Activated CD8-positive, alpha-beta memory T cell treated with anti-CD3 and anti-CD28 coated beads, Interleukin-2, amount 50 U/mL, for 24 hours (primary cell): Measurements from ENCODE around the gene MCAM.

Experiments used
- DNase-seq: peaks from one replicate; pipeline ENCODE4 v3.0.0-alpha.2; 2020; ENCODE audit errors: extremely low read depth

MCAM gene

DNA sequence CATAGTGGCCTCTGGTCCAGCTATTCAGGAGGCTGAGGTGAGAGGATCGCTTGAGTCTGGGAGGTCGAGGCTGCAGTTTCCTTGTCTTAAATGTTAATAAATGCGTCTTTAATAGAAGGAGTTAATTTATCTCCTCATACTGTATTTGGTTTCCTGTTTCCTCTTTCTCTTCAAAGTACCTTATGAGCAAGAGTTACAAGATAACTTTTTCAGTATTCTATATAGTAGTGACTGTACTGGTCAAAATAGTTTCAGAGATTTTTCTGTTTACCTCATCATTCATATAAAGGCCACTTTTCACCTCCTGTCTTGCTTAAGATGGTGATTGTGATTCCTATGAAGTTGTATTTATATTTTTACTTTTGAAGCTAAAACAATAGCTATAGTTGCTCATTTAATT, 50.9 kb downstream of the MCAM start:
- DNase-seq: no peak

DNA sequence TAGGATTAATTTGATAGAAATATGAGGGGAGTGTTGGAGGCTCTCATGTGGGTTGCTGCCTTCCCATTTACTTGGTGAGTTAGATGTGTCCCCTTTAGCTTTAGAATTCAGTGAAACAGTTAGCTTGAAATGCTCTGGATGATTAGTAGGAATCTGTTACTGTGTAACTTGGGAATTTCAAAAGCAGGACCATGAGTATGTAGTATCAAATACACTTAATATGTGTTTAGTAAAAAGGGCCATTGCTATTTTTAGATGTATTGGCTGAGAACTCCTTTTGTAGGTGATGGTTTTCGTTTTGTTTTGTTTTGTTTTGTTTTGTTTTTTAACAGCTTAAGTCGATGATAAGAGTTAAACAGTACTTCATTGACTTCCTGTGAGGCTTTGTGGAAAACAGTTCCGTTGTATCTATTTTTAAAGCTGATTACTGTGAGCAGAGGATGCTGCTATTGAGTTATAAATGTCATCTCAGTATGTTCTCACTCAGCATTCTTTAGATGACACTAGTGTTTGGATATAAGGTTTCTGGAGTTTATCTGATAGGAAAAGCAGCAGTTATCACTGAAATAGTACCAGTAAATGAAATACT, 53.5 kb downstream of the MCAM start:
- no peak for DNase-seq

DNA sequence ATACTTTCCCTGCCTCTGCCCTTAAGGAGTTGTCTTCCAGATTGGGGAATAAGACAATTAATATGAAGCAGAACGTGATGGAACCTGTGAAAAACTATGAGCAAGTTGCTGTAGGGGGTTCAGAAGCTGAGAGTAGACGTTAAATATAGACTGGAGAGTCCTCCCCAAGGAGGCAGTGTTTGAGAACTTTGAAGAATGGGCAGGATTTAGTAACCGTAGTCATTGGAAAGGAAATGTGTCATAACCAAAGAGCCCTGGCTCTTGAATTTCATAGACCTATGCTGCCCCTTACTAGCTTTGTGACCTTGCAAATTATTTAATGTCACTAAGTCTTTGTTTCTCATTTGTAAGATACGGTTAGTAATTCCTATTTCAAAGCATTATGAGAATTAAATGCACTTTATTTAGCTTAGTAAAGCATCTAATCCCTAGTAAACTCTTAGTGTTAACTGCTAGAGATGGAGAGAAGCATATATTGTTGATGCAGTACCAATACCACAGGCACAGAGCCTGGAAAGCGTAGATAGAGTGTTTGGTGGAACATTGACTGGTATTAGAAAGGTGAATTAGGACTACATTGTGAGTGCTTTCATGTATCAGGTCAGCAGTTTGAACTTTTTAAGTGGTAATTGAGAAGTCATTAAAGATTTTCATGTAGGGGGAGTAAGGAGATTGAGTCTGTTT, 54.1 kb downstream of the MCAM start:
- DNase-seq: no peak

DNA sequence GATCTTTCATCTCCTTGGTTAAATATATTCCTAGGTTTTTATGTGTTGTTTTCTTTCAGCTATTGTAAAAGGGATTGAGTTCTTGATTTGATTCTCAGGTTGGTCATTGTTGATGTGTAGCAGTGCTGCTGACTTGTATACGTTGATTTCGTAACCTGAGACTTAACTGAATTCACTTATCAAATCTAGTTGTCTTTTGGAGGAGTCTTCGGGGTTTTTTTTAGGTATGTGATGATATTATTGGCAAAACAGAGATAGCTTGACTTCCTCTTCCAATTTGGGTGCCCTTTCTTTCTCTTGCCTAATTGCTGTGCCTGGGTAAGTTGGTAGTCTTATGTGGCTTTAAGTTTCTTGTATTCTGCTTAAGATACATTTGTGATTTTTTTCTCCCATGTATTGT, 57.9 kb downstream of the MCAM start:
- DNase-seq: no peak
